ENCODE measurements around the gene CAV3.

GRCh38 chr3:8705575-8705974, 28.0 kb upstream of the CAV3 start:
- TF ChIP-seq, protein P1, sequence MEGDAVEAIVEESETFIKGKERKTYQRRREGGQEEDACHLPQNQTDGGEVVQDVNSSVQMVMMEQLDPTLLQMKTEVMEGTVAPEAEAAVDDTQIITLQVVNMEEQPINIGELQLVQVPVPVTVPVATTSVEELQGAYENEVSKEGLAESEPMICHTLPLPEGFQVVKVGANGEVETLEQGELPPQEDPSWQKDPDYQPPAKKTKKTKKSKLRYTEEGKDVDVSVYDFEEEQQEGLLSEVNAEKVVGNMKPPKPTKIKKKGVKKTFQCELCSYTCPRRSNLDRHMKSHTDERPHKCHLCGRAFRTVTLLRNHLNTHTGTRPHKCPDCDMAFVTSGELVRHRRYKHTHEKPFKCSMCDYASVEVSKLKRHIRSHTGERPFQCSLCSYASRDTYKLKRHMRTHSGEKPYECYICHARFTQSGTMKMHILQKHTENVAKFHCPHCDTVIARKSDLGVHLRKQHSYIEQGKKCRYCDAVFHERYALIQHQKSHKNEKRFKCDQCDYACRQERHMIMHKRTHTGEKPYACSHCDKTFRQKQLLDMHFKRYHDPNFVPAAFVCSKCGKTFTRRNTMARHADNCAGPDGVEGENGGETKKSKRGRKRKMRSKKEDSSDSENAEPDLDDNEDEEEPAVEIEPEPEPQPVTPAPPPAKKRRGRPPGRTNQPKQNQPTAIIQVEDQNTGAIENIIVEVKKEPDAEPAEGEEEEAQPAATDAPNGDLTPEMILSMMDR (IDR thresholded peaks at IDR 0.05; ENCODE audit: insufficient read depth, low read depth, low read length) = no peak
- no peak for TF ChIP-seq EZH2 (IDR thresholded peaks at IDR 0.05; ENCODE audit: insufficient read depth, low read length)
